H1 (cell line): ENCODE results near the gene DKK3.

ENCODE experiments used
- CTCF ChIP-seq, 3 experiments: IDR thresholded peaks; 1 replicate in 2 of 3; 2 replicates in 1 of 3; pipeline versions ENCODE4 v1.5.1 to v1.6.1; 2011; ENCODE audit warnings: low read length in 3 of 3, mild to moderate bottlenecking in 3 of 3, inconsistent platforms in 2 of 3, low read depth in 1 of 3, moderate library complexity in 1 of 3; ENCODE audit not compliant: insufficient read depth in 1 of 3; ENCODE audit errors: control extremely low read depth in 1 of 3
- MAX ChIP-seq: IDR thresholded peaks from 2 replicates; pipeline ENCODE4 v1.6.1; 2012; ENCODE audit warnings: inconsistent platforms
- TAF1 ChIP-seq: IDR thresholded peaks from 2 replicates; pipeline ENCODE4 v1.6.1; 2011; ENCODE audit warnings: mild to moderate bottlenecking, low read depth, low read length

- TF ChIP-seq CTCF (IDR thresholded peaks at IDR 0.05; ENCODE audit: control extremely low read depth in 1 of 3, insufficient read depth in 1 of 3, low read depth in 1 of 3, low read length in 3 of 3): no peak
- TF ChIP-seq MAX: no peak
- TF ChIP-seq TAF1: no peak
These were observed 11.4 kb downstream of the DKK3 start for GRCh38 chr11:11997049-11997322.
